ENCODE results near the gene WTAP. TPM values are rescaled to one million over a fixed set of nuclear protein-coding genes. Genes with fewer than 3 reads are reported as not detected.
A peak's percentile ranks its signal among the peaks of the same experiment; 100 is the strongest.

The WTAP gene
- total and polyA plus RNA-seq, 2 of the 8 experiments (the other 6 are each of a cell fraction or from before 2014, with no cell fraction given): 32.6 to 120 TPM

- ChIA-PET POLR2A (ENCODE audit: partially characterized antibody) (interaction anchor here (0.6 to 4.5 kb wide), 20 partner anchors 10 to 524 kb away, joined by 3 to 32 read pairs (median 4); partner anchors contain the start of genes ACAT2, FNDC1, MRPL18 and TCP1), CTCF (ENCODE audit: partially characterized antibody) (interaction anchor here (1.1 to 2.0 kb wide), 10 partner anchors 8 to 523 kb away, joined by 3 to 7 read pairs (median 4); partner anchors contain the start of gene FNDC1)
- peaks cover 3 to 33% of the 10 kb centered on the region in 2 experiments; a peak in 3 of 4 replicates for H3K79me2 ChIP-seq (ENCODE audit: control insufficient read depth in 1 of 2, insufficient read depth in 2 of 2, low read length in 2 of 2)
- peak overlapping the region; percentile 94 for H2BK5ac ChIP-seq (ENCODE audit: low read depth, low read length)
- no peak overlapping the region for H2AK5ac ChIP-seq (ENCODE audit: low read depth, low read length)
- H4K5ac ChIP-seq (ENCODE audit: insufficient read length, low read depth, low read length): no peak overlapping the region
- H3K9me3 ChIP-seq (ENCODE audit: insufficient read depth in 2 of 2, low read depth in 1 of 2, low read length in 1 of 2): no peaks in the 10 kb centered on the region
- no peak overlapping the region for H3K4ac ChIP-seq (replicated peaks; ENCODE audit: insufficient read length, low read depth, low read length)
- peak overlapping the region; percentile 94 for H4K8ac ChIP-seq (ENCODE audit: extremely low read depth, insufficient read depth, low read length)
- no peak overlapping the region for H4K91ac ChIP-seq (replicated peaks; ENCODE audit: insufficient read length, low read length)
- peak overlapping the region; percentile 78; the same call in 1 of the 2 replicates for H2AFZ ChIP-seq (ENCODE audit: low read length)
- 7% methylated on average over 37 of the region's 66 CpGs; no CpG with 5 or more reads in 1 of the 2 experiments for WGBS, 2 experiments (ENCODE audit: extremely low coverage in 1 of 2, insufficient coverage in 1 of 2, insufficient read length in 1 of 2, insufficient replicate concordance in 2 of 2, low coverage in 1 of 2, low lambda C conversion rate in 2 of 2, missing lambda C conversion rate in 1 of 2)
- H3K23me2 ChIP-seq (ENCODE audit: low read depth, low read length): peaks cover 14% of the 10 kb centered on the region
- no peak overlapping the region for H2BK120ac ChIP-seq (replicated peaks; ENCODE audit: low read depth, low read length)
- TF ChIP-seq TCF12 (IDR thresholded peaks at IDR 0.05; ENCODE audit: low read depth, low read length) (no peak), PHF8 (conservative IDR thresholded peaks at IDR 0.05; ENCODE audit: low read depth, low read length) (no peak; the same call in 1 of the 2 replicates), KDM4A (IDR thresholded peaks at IDR 0.05; ENCODE audit: low read depth, low read length, severe bottlenecking) (peak; percentile 72), ASH2L (IDR thresholded peaks at IDR 0.05; ENCODE audit: low read length) (peak; percentile 58), RBBP5 (IDR thresholded peaks at IDR 0.05; ENCODE audit: borderline replicate concordance, low read depth, low read length) (peak; percentile 58; the same call in 1 of the 2 replicates), MAX (IDR thresholded peaks at IDR 0.05) (0 out of 2 replicates have a peak, but pooled peaks have one; percentile 56), ATF3 (IDR thresholded peaks at IDR 0.05; ENCODE audit: insufficient read depth, low read depth, low read length) (no peak)
- FAIRE-seq (no peak), DNase-seq (ENCODE audit: low read depth in 1 of 2, low spot score in 2 of 2) (no peak)
- H3K18ac ChIP-seq (ENCODE audit: extremely low read depth, low read length): peak overlapping the region; percentile 34
- peak overlapping the region; percentile 4; the same call in 1 of the 2 replicates for H2BK12ac ChIP-seq (ENCODE audit: low read depth, low read length)
- peak overlapping the region; percentile 56; the same call in 1 of the 2 replicates for H3K27ac ChIP-seq (ENCODE audit: low read depth, low read length)
- H3K79me1 ChIP-seq (ENCODE audit: low read depth, low read length): peaks cover 5% of the 10 kb centered on the region
- peaks cover 3 to 15% (median 8%) of the 10 kb centered on the region in 4 experiments for H3K4me1 ChIP-seq (replicated peaks in 1 of 4; ENCODE audit: control insufficient read depth in 3 of 4, insufficient read depth in 4 of 4, low read length in 3 of 4)
- H3K4me3 ChIP-seq (ENCODE audit: extremely low read depth in 1 of 4, insufficient read depth in 2 of 4, low read depth in 3 of 4, low read length in 4 of 4): peak overlapping the region; percentile 51 to 99 (median 88)
- H2BK20ac ChIP-seq (ENCODE audit: low read length): no peak overlapping the region
- H3K23ac ChIP-seq (ENCODE audit: insufficient read length): no peak overlapping the region
- H3K36me3 ChIP-seq (ENCODE audit: control insufficient read depth in 2 of 4, insufficient read depth in 4 of 4, low read length in 3 of 4): peaks cover 0 to 5% (median 3%) of the 10 kb centered on the region in 4 experiments; a peak in 3 of 8 replicates
- H3K27me3 ChIP-seq (replicated peaks in 1 of 4; ENCODE audit: control insufficient read depth in 3 of 4, extremely low read depth in 1 of 4, insufficient read depth in 3 of 4, low read length in 3 of 4): no peaks in the 10 kb centered on the region
- H3K56ac ChIP-seq (replicated peaks; ENCODE audit: insufficient read length, low read depth, low read length): peak overlapping the region; percentile 46
- H3K14ac ChIP-seq (ENCODE audit: insufficient read length): no peak overlapping the region
- peak overlapping the region; percentile 48 for H2BK15ac ChIP-seq (ENCODE audit: low read length)
- peak overlapping the region; percentile 65 to 85 (median 76) for H3K9ac ChIP-seq (replicated peaks in 1 of 4; ENCODE audit: extremely low read depth in 1 of 4, low read depth in 3 of 4, low read length in 3 of 4)
- peaks cover 4 to 12% of the 10 kb centered on the region in 2 experiments for H4K20me1 ChIP-seq (replicated peaks in 1 of 2; ENCODE audit: control insufficient read depth in 1 of 2, insufficient read depth in 2 of 2, low read length in 2 of 2)
- H3K4me2 ChIP-seq (ENCODE audit: insufficient read depth in 1 of 2, low read depth in 2 of 2, low read length in 2 of 2): peak overlapping the region; percentile 90 to 96
Measured at GRCh38 chr6:159692303-159693127, 34.8 kb upstream of the WTAP start.
